ENCODE measurements around the gene GPN2.
"Not testable (repeated sequence)": the region's sequence is repeated elsewhere in the genome, so short reads cannot be mapped to it uniquely, and the experiment has no call there.

GPN2 gene

DNA sequence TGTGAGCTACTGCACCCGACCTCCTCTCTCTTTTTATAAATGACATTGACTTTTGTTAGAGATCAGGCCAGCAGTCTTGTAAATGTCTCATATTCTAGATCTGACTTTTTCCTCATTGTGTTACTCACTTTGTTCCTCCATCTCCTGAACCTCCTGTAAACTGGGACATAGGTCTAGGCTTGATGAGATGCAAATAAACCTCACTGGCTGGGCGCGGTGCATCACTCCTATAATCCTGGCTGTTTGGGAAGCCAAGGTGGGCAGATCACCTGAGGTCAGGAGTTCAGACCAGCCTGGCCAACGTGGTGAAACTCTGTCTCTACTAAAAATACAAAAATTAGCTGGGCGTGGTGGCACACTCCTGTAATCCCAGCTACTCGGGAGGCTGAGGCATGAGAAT, 42.3 kb downstream of the GPN2 start:
- peaks cover 12 to 83% of the 10 kb centered on the region in 2 experiments; a peak in 2 of 3 replicates for H3K36me3 ChIP-seq (ENCODE audit: control insufficient read depth in 2 of 2, insufficient read depth in 1 of 2, low read length in 2 of 2)
- H3K4me1 ChIP-seq (ENCODE audit: control insufficient read depth, insufficient read depth, low read length); POLR2A ChIA-PET; H3K4me3 ChIP-seq (ENCODE audit: low read depth, low read length); H3K9me3 ChIP-seq (ENCODE audit: control insufficient read depth, insufficient read depth, low read depth, low read length); H3K27ac ChIP-seq (ENCODE audit: extremely low read depth, low read depth, low read length): not testable (repeated sequence)
- CTCF ChIA-PET: interaction anchor here (0.8 to 1.1 kb wide), 2 partner anchors 9 to 11 kb away, joined by 3 read pairs; no protein-coding TSS in a partner anchor

DNA sequence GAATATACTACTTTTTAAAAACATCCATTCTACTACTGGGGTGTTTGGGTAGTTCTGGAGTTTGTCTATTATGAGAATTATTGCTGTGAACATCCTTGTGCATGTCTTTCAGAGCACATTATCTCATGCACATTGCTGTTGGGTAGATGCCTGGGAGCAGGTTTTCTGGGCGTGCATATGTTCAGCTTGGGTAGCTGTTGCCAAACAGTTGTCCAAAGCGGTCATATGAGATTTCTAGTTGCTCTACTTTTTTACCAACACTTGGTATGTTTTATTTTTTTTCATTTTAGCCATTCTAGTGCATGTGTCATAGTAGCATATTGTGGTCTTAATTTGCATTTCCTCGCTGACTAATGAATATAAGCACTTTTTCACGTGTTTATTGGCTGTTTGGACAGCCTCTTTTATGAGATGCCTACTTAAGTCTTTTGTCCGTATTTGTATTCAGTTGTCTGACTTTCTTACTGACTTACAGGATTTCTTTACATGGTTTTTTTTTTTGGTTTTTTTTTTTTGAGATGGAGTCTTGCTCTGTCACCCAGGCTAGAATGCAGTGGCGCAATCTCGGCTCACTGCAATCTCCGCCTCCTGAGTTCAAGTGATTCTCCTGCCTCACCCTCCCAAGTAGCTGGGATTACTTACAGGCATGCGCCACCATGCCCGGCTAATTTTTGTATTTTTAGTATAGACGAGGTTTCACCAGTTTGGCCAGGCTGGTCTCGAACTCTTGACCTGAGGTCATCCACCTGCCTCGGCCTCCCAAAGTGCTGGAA, 45.5 kb downstream of the GPN2 start:
- POLR2A ChIA-PET: no interaction called here
- peaks cover 28 to 80% of the 10 kb centered on the region in 2 experiments; a peak in 2 of 3 replicates for H3K36me3 ChIP-seq (ENCODE audit: control insufficient read depth in 2 of 2, insufficient read depth in 1 of 2, low read length in 2 of 2)

More for the DNA sequence above, 45.5 kb downstream of the GPN2 start:
- H3K9me3 ChIP-seq (ENCODE audit: control insufficient read depth, insufficient read depth, low read depth, low read length): no peaks in the 10 kb centered on the region
- H3K4me1 ChIP-seq (ENCODE audit: control insufficient read depth, insufficient read depth, low read length): no peaks in the 10 kb centered on the region
- H3K27ac ChIP-seq (ENCODE audit: extremely low read depth, low read depth, low read length): no peak overlapping the region
- CTCF ChIA-PET: no interaction called here
- H3K4me3 ChIP-seq (ENCODE audit: low read depth, low read length): no peak overlapping the region
- TF ChIP-seq, protein P1, sequence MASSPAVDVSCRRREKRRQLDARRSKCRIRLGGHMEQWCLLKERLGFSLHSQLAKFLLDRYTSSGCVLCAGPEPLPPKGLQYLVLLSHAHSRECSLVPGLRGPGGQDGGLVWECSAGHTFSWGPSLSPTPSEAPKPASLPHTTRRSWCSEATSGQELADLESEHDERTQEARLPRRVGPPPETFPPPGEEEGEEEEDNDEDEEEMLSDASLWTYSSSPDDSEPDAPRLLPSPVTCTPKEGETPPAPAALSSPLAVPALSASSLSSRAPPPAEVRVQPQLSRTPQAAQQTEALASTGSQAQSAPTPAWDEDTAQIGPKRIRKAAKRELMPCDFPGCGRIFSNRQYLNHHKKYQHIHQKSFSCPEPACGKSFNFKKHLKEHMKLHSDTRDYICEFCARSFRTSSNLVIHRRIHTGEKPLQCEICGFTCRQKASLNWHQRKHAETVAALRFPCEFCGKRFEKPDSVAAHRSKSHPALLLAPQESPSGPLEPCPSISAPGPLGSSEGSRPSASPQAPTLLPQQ (tag by site-specific recombination; IDR thresholded peaks at IDR 0.05): no peak
- no peak for TF ChIP-seq ZNF335 (tag by site-specific recombination; conservative IDR thresholded peaks at IDR 0.05)
- TF ChIP-seq, protein P2, sequence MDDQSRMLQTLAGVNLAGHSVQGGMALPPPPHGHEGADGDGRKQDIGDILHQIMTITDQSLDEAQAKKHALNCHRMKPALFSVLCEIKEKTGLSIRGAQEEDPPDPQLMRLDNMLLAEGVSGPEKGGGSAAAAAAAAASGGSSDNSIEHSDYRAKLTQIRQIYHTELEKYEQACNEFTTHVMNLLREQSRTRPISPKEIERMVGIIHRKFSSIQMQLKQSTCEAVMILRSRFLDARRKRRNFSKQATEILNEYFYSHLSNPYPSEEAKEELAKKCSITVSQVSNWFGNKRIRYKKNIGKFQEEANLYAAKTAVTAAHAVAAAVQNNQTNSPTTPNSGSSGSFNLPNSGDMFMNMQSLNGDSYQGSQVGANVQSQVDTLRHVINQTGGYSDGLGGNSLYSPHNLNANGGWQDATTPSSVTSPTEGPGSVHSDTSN (CRISPR knock-in tag; IDR thresholded peaks at IDR 0.05): no peak
- TF ChIP-seq ZNF707 (tag by site-specific recombination; IDR thresholded peaks at IDR 0.05): no peak
- TF ChIP-seq KLF10 (tag by site-specific recombination; IDR thresholded peaks at IDR 0.05): no peak
- no peak for TF ChIP-seq GLI4 (tag by site-specific recombination; IDR thresholded peaks at IDR 0.05)
- no peak for TF ChIP-seq ZEB2 (tag by site-specific recombination; IDR thresholded peaks at IDR 0.05)
- no peak for TF ChIP-seq ZNF530 (tag by site-specific recombination; IDR thresholded peaks at IDR 0.05; ENCODE audit: low read depth)
- no peak for TF ChIP-seq ZBTB11 (tag by site-specific recombination; conservative IDR thresholded peaks at IDR 0.05; ENCODE audit: low read depth)
- no peak for TF ChIP-seq GLI2 (tag by site-specific recombination; IDR thresholded peaks at IDR 0.05; ENCODE audit: borderline replicate concordance, low read depth)
- no peak for TF ChIP-seq ZNF670 (tag by site-specific recombination; IDR thresholded peaks at IDR 0.05; ENCODE audit: low read depth)
- no peak for TF ChIP-seq MZF1 (tag by site-specific recombination; IDR thresholded peaks at IDR 0.05; ENCODE audit: borderline replicate concordance)
- TF ChIP-seq ZFHX2 (tag by site-specific recombination; conservative IDR thresholded peaks at IDR 0.05): no peak
- TF ChIP-seq ZNF138 (tag by site-specific recombination; IDR thresholded peaks at IDR 0.05; ENCODE audit: borderline replicate concordance): no peak
- no peak for TF ChIP-seq PATZ1 (tag by site-specific recombination; IDR thresholded peaks at IDR 0.05)
- no peak for TF ChIP-seq ZNF37A (tag by site-specific recombination; IDR thresholded peaks at IDR 0.05)
- TF ChIP-seq HOXD13 (CRISPR knock-in tag; IDR thresholded peaks at IDR 0.05; ENCODE audit: borderline replicate concordance): no peak
- TF ChIP-seq, protein P3, sequence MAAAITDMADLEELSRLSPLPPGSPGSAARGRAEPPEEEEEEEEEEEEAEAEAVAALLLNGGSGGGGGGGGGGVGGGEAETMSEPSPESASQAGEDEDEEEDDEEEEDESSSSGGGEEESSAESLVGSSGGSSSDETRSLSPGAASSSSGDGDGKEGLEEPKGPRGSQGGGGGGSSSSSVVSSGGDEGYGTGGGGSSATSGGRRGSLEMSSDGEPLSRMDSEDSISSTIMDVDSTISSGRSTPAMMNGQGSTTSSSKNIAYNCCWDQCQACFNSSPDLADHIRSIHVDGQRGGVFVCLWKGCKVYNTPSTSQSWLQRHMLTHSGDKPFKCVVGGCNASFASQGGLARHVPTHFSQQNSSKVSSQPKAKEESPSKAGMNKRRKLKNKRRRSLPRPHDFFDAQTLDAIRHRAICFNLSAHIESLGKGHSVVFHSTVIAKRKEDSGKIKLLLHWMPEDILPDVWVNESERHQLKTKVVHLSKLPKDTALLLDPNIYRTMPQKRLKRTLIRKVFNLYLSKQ (tag by site-specific recombination; IDR thresholded peaks at IDR 0.05; ENCODE audit: borderline replicate concordance): no peak

Data from HEK293 (cell line).